Non-pigmented ciliary epithelial cell (primary cell): ENCODE measurements around the gene HLA-DMB.

Source experiments
- DNase-seq: peaks from one replicate; pipeline ENCODE4 v3.0.0-alpha.2; 2010; ENCODE audit warnings: low read depth

Gene HLA-DMB

GRCh38 chr6:32971581-32972352 lies 30.9 kb upstream of the HLA-DMB start:
- DNase-seq = peak; percentile 99

- DNase-seq = no peak
Measured at GRCh38 chr6:32971242-32971580, 30.4 kb upstream of the HLA-DMB start.

DNA sequence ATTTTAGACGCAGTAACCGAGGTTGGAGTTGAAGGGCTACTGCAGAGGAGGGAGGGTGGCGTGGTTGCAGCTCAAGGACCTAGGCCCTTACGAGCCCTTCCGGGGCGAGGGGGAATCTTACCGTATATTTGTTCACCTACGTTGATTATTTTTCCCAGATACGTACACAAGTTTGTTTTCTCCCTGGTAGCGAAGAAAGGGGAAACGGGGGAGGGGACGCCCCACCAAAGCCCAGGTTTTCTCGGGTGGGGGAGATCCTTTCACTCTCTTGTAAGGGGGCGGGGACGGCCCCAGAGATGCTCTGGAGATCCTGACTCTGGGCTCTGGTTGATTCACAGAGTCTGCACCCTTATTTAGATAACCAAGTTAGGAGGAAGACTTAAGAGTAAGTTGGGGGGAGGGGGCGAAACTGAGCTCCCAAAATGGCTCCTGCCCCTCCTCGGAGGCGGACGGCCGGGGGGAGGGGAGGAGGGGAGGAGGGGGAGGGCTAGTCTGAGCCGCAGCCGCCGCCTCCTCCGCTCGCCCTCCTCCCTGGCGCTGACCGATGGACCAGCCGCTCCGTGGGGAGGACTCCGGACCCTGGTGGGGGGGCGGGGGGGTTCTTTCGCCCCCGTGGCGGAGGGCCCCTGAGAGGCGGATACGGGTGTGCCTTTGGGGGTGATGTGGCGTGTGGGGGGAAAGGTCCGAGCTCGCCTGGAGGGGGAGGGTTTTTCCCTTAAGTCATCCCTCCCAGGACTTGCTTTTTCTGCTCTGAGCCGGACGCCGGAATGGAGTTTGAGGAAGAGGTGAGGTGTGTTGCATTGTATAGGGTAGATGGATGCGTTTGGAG lies 29.8 kb upstream of the HLA-DMB start:
- peak; percentile 63 for DNase-seq

DNA sequence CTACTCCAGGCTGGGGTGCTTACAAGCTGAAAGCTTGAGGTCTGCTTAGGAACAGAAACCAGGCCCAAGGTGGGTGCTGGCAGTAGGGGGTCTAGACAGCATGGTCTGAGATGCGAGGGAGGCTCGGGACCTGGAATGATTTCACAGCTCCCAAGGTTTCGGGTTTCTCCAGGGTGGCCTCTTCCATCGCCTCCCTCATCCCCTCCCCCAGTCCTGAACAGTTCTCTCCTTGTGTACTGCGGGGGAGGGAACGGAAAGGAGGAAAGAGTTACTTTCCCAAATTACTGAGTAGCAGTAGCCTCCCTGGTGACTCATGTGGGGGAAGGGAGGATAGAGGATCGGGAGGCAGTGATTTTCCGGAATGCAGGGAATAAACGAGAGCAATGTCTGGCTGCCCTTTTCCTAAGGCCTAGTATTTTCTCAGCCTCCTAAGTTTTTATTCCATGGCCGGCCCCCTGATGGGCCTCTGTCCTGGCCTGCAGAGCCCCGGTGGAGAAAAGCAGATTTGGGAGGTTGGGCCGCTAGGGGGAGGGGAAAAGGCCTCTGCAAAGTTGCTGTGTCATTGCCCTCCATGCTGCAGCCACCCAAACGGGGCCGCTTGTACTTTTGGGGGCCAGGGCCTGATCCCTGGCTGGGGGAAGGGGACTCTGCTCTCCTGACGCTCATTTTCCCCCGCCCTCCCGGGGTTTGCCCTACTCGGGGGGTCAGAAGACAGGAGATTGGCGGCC lies 29.0 kb upstream of the HLA-DMB start:
- DNase-seq = peak; percentile 88

- DNase-seq = no peak
Measured at GRCh38 chr6:32968867-32969684, 28.2 kb upstream of the HLA-DMB start.

DNA sequence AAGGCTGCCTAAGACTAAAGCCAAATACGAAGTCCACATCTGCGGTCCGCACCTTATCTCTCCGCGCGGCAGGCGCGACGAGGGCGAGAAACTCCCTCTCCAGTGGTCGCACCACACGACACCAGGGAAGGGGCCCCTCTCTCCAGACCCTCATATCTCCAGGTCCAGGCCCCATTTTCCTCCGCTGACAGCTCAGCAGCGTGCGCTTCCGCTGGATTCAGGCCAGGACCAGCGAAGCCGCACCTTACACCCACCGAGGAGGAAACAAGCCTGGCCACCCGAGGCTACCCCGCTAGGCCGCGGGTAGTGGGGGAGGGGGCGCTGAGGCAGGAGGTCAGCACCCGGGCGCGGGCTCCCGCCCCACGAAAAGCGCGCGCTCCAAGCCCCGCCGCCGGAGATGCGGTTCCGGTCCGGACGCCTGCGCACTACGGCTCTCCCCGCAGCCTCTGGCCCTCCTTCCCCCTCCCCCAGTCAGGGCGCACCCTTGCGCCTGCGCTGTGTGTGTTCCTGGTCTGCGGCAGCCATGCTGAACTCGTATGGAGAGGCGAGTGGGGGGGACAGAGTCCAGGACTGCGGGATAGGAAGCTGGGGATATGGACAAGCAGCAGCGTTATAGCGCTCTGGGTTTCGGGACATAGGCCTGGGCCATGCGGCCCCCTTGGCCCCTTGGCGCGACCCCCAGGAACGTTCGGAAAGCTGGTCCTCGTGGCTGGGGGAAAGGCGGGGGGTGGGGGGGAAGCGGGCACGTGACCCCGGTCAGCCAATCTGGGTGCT lies 27.5 kb upstream of the HLA-DMB start, which contains the start of gene BRD2:
TSS of gene BRD2 (plus strand) at position 502 of the 774 bp plus-strand sequence. CDS start 4,305 bp downstream, outside the sequence.
- peak; percentile 81 for DNase-seq

DNA sequence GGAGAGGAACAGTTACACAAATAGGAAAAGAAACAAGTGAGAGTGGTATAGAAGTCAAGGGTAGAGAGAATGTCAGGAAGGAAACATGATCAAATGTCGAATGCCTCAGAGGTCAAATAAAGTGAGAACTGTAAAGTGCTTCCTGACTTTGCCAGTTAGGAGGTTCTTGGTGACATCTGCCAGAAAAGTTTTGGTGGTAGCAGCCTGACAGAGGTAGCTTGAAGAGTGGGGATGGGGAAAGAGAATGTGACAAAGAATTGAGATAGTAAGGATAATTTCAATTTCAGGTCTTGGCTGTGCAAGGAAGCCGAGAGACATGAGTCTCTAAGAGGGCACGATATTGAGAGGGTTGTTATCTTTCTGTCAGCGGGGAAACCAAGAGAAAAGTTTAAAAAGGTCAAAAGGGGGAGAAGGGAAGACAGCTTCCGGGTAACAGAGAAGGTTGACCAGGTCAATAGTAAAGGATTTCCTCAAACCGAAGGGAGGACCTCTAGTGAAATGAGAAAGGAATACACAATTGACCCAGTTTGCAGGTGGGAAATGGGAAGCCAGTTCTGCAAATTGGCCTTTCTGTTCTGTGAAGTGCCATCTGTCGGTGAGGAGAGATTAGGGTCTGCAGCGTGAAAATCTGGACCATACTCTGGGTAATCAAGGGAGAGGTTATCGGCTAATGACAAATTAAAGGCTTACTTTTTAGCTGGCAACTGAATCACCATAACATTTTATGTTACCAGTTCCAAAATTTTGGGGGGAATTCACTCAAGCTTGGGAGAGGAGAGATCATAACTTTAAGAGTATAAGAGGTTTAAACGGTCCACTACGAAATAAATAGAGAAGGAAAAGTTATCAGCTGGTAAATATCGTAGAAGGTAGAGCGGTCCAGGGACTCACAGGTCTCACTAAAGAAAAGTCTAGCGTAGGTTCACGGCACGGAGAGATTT lies 26.6 kb upstream of the HLA-DMB start:
- no peak for DNase-seq

DNA sequence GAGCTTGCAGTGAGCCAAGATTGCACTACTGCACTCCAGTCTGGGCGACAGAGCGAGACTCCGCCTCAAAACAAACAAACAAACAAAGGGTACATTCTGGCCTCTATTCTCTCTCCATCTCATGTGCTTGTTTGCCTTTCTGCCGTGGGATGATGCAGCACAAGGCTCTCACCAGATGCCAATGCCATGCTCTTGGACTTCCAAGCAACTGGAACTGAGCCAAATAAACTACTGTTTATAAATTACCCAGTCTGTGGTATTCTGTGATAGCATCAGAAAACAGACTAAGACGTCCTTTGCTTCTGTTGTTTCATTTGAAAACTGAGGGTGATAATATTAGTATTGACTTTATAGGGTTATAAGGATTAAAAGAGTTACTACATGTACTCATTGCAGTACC lies 23.9 kb upstream of the HLA-DMB start:
- no peak for DNase-seq

DNA sequence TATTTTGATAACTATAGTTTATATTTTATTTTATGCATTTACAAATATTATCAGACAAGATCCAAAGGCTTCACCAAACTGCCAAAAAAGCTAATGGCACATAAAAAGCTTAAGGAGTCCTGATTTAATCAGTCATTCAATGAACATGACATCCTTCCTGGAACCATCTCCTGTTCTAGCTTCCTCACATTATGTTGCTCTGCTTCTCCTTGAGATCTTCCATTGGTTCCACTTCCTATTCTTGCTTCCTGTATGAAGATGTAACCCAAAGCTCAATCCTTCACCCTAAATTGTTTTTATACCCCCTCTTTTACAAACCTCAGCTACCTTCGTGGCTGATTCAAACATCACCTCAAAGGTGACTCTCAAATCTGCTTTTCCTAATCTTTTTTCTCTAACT lies 23.0 kb upstream of the HLA-DMB start:
- no peak for DNase-seq

GRCh38 chr6:32962213-32962826 lies 21.5 kb upstream of the HLA-DMB start:
- no peak for DNase-seq

DNA sequence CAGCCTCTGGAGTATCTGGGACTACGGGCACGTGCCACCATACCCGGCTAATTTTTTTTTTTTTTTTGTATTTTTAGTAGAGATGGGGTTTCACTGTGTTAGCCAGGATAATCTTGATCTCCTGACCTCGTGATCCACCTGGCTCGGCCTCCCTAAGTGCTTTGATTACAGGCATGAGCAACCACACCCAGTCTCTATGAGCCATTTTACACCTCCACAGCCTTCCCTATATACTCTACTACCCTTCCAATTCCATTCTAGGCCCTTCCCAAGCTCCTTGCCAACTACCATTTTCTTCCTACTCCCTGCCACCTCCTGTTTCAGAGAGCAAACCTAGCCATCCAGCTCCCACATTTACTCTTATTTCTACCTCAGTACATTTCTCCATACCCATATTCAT lies 19.7 kb upstream of the HLA-DMB start:
- DNase-seq = no peak

DNA sequence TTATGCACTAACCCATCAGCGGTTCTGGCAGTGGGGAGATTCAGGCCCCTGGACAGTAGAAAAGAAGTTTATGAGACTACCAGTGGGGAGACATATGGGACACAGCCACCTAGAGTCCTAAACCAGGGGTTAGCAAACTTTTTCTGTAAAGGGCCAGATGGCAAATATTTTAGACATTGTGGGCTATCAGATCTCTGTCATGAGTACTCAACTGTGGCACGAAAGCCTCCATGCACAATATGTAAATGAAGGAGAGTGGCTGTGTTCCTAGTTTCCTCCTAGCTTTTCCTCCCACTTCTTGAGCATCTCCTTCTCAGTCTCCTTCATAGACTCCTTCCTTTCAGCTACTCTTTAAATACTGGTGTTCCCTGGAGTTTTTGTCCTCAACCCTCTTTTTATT lies 15.3 kb upstream of the HLA-DMB start:
- DNase-seq = no peak

- DNase-seq = no peak
Measured at GRCh38 chr6:32954986-32955802, 14.4 kb upstream of the HLA-DMB start.

GRCh38 chr6:32954267-32954666 lies 13.4 kb upstream of the HLA-DMB start:
- DNase-seq = no peak

DNA sequence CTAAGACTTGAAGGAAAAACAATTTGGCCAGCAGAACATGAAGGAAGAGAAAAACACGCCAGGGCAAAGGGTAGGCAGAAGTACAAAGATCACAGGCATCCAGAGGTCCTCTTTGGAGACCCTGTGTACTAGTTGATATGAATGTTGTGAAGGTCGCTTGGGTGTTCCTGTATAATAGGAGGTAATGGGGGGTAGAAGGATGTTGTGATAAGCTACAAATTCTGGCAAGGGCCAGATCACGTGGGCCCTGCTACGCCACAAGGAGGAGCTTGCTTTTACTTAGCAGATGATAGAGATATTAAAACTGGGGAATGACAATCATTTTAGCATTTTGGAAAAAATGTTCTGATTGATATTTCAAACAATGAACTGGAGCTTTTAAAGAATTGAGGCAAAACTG lies 12.9 kb upstream of the HLA-DMB start:
- no peak for DNase-seq

DNA sequence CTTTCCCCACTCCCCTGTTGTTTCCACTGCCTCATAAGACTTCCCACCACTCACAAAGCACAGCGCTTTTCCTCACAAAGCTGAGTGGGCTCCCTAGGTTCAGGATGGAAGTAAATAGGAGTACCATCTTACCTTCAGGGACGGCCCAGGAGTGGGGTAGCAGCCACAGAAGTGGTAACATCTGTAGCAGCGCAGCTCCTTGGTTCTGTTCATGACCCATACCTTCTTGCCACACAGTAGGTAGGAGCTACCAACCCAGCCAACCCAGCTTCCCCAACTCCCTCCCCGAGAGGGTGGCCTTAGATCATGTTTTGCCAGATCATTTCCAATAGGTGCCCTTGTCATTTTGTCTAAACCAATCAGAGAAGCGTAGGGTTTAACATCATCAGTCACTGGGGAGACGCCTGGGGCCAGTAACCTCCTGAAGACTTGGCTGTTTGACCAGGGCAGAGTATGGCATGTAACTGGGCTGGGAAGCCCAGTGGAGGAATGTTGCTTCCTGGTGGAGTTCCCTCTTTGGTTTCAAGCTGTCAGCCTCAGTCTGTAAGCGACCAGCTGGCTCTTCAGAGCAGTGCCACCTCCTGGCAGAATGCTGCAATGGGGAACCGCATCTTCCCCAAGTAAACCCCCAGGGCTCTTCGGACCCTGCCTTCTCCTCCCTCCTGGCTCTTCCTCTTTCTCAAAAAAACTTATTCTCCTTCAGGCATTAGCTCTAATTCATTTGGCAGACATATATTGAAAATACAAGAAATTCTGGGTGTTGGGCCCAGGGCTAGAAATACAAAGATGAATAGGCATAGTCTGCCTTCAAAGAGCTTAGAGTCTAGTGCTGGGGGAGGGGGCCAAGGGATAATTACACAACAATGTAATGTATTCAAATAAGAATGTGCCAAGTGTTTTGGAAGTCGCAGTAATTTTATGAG lies 12.2 kb upstream of the HLA-DMB start, which contains the start of gene HLA-DMA:
TSS of gene HLA-DMA (minus strand) at position 281 of the 923 bp plus-strand sequence. CDS start at position 220, 61 bp downstream.
- no peak for DNase-seq

- DNase-seq = no peak
Measured at GRCh38 chr6:32950449-32950848, 9.6 kb upstream of the HLA-DMB start.
